ENCODE measurements around the gene ABLIM2.

GRCh38 chr4:7928711-7929110 is 229.9 kb downstream of the ABLIM2 start:
- TF ChIP-seq CTCF (IDR thresholded peaks at IDR 0.05; ENCODE audit: insufficient read depth, low read length, poor library complexity, severe bottlenecking) (no peak), EZH2phosphoT487 (conservative IDR thresholded peaks at IDR 0.05; ENCODE audit: low read length) (no peak)
